ENCODE results near the gene NOC2L. TPM values are rescaled to one million over a fixed set of nuclear protein-coding genes. Genes with fewer than 3 reads are reported as not detected.
A peak's percentile ranks its signal among the peaks of the same experiment; 100 is the strongest.
"Not testable (repeated sequence)": the region's sequence is repeated elsewhere in the genome, so short reads cannot be mapped to it uniquely, and the experiment has no call there.

Gene NOC2L
- polyA plus RNA-seq, 1 donor from 2014 or later, result 64.9 TPM

DNA sequence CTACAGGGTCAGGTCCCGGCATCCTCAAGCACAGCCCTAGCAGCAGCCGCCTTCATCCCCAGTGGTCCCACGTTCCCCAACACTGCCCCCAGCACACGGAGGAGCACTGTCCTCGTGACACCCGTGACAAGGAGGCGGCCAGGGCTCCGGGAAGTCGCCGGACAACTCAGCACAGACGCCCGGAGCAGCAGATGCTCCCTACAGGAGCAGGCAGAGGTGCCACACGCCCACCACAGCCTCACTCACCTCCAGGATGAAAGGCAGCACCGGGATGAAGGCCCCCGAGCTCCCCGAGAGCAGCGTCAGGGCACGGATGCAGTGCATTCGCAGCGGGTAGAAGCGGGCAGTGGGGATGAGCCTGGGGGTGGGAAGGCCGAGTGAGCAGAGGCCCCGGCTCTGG lies 8.2 kb downstream of the NOC2L start:
- no peaks in the 10 kb centered on the region for H3K27me3 Mint-ChIP-seq
- no peaks in the 10 kb centered on the region for H3K4me1 Mint-ChIP-seq
- H3K9me3 Mint-ChIP-seq, result no peaks in the 10 kb centered on the region
- H3K4me3 Mint-ChIP-seq, result no peak overlapping the region
- H3K27ac Mint-ChIP-seq, result no peak overlapping the region
- H3K36me3 Mint-ChIP-seq, result peaks cover 15% of the 10 kb centered on the region

GRCh38 chr1:950268-950667 lies 8.8 kb downstream of the NOC2L start:
- H3K4me3 Mint-ChIP-seq, result no peak overlapping the region
- no peak overlapping the region for H3K27ac Mint-ChIP-seq
- no peaks in the 10 kb centered on the region for H3K27me3 Mint-ChIP-seq
- H3K36me3 Mint-ChIP-seq, result peaks cover 17% of the 10 kb centered on the region
- no peaks in the 10 kb centered on the region for H3K9me3 Mint-ChIP-seq
- no peaks in the 10 kb centered on the region for H3K4me1 Mint-ChIP-seq

GRCh38 chr1:947958-948357 lies 11.1 kb downstream of the NOC2L start:
- Mint-ChIP-seq H3K36me3 (peaks cover 12% of the 10 kb centered on the region), H3K27me3 (no peaks in the 10 kb centered on the region), H3K9me3 (no peaks in the 10 kb centered on the region), H3K27ac (no peak overlapping the region), H3K4me3 (no peak overlapping the region), H3K4me1 (no peaks in the 10 kb centered on the region)

DNA sequence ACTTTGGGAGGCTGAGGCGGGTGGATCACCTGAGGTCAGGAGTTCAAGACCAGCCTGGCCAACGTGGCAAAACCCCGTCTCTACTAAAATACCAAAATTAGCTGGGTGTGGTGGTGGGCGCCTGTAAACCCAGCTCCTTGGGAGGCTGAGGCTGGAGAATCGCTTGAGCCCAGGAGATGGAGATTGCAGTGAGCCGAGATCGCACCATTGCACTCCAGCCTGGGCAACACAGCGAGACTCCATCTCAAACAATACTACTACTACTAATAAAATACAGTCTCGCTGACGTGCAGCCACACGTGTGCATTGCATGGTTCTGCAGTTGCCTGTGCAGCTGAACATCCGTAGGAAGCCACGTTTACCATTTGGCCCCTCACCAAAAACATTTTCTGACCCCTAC lies 12.2 kb downstream of the NOC2L start:
- H3K36me3 Mint-ChIP-seq, result peaks cover 12% of the 10 kb centered on the region

DNA sequence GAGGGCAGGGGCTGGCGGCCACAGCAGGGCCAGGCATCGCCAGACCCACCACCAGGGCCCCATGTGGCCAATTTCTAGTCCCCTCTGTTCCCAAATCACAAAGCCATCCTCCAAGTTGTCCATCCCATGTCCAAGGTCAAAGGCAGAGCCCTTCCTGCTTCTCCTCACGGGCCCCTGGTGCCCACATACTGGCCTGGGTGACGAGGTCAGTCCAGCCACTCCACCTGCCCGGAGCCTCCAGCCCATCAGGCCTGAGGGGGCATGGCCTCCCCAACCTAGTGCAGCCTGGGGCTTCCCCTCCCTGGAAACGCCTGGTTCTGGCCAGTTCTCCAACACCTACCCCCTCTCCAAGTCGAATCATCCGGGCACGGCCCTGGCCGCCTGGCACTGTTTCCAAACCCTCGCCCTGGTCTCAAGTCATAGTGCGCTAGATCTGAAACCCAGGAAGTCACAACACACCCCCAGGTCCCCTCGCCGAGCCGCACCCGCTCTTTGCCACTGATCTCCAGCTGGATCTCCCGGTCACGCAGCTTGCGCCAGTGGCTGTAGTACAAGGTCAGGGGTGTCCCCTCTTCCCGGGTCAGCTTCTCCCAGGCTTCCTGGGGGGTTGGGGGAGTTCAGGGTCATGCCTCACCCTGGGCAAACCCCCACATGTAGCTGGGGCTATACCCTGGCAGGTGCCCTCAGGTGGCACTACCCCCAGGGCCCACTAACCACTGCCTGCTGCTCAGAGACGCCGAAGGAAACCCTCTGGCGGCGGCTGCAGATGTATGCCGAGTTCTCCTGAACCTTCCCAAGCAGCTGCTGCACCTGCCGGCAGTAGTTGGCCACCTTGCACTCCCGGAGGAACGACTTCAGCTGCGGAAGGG lies 13.1 kb downstream of the NOC2L start:
- H3K4me1 Mint-ChIP-seq, result peaks cover 0 to 2% (median 0%) of the 10 kb centered on the region in 3 donors
- H3K27ac Mint-ChIP-seq, result no peak overlapping the region
- peaks cover 3% of the 10 kb centered on the region for H3K27me3 Mint-ChIP-seq
- H3K9me3 Mint-ChIP-seq, result no peaks in the 10 kb centered on the region
- no peak overlapping the region for H3K4me3 Mint-ChIP-seq
- H3K36me3 Mint-ChIP-seq, result peaks cover 9% of the 10 kb centered on the region

More for the DNA sequence above, 12.2 kb downstream of the NOC2L start:
- not testable (repeated sequence) for H3K4me3 Mint-ChIP-seq, H3K27me3 Mint-ChIP-seq, H3K4me1 Mint-ChIP-seq, H3K27ac Mint-ChIP-seq, H3K9me3 Mint-ChIP-seq

- peaks cover 0 to 6% (median 0%) of the 10 kb centered on the region in 3 donors for H3K4me1 Mint-ChIP-seq
Measured at GRCh38 chr1:944341-945325, 14.4 kb downstream of the NOC2L start.

GRCh38 chr1:943545-944340 lies 15.3 kb downstream of the NOC2L start:
- Mint-ChIP-seq H3K4me3 (no peak overlapping the region), H3K36me3 (peaks cover 9% of the 10 kb centered on the region), H3K4me1 (peaks cover 0 to 6% (median 0%) of the 10 kb centered on the region in 3 donors)

More at GRCh38 chr1:944341-945325, 14.4 kb downstream of the NOC2L start:
- Mint-ChIP-seq H3K36me3 (peaks cover 9% of the 10 kb centered on the region), H3K4me3 (peak overlapping the region in 1 of 4 donors; percentile 39), H3K9me3 (no peaks in the 10 kb centered on the region), H3K27me3 (peaks cover 8% of the 10 kb centered on the region), H3K27ac (no peak overlapping the region)

DNA sequence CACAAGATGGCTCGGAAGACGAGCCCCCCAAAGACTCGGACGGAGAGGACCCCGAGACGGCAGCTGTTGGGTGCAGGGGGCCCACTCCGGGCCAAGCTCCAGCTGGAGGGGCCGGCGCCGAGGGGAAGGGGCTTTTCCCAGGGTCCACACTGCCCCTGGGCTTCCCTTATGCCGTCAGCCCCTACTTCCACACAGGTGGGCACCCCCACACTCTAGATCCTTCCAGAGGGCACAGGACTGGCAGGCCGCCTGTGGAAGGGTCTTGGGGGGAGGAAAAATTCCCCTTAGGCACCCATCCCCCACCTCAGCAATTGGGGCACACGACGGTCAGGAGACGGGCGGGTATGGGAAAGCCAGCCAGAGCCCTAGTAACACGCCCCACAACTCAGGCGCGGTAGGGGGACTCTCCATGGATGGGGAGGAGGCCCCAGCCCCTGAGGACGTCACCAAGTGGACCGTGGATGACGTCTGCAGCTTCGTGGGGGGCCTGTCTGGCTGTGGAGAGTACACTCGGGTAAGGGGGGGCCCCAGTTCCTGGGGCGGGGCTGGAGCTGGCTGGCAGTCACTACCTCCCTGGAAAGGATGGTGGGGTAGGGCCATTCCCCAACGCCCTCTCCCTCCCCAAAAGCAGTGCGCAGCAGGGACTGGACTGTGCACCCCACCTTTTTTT lies 16.1 kb downstream of the NOC2L start:
- Mint-ChIP-seq H3K4me3 (peak overlapping the region in 3 of 4 donors; percentile 25 to 68 (median 47)), H3K9me3 (no peaks in the 10 kb centered on the region), H3K27ac (no peak overlapping the region), H3K36me3 (peaks cover 9% of the 10 kb centered on the region), H3K4me1 (peaks cover 0 to 6% (median 0%) of the 10 kb centered on the region in 3 donors), H3K27me3 (peaks cover 15% of the 10 kb centered on the region)

More at GRCh38 chr1:943545-944340, 15.3 kb downstream of the NOC2L start:
- H3K27me3 Mint-ChIP-seq, result peaks cover 11% of the 10 kb centered on the region
- H3K9me3 Mint-ChIP-seq, result no peaks in the 10 kb centered on the region
- H3K27ac Mint-ChIP-seq, result no peak overlapping the region

- no peak overlapping the region for H3K4me3 Mint-ChIP-seq
- peaks cover 0 to 6% (median 0%) of the 10 kb centered on the region in 3 donors for H3K4me1 Mint-ChIP-seq
- H3K27ac Mint-ChIP-seq, result no peak overlapping the region
- peaks cover 15% of the 10 kb centered on the region for H3K27me3 Mint-ChIP-seq
- H3K36me3 Mint-ChIP-seq, result peaks cover 9% of the 10 kb centered on the region
- H3K9me3 Mint-ChIP-seq, result no peaks in the 10 kb centered on the region
Measured at GRCh38 chr1:942411-942821, 16.6 kb downstream of the NOC2L start.

DNA sequence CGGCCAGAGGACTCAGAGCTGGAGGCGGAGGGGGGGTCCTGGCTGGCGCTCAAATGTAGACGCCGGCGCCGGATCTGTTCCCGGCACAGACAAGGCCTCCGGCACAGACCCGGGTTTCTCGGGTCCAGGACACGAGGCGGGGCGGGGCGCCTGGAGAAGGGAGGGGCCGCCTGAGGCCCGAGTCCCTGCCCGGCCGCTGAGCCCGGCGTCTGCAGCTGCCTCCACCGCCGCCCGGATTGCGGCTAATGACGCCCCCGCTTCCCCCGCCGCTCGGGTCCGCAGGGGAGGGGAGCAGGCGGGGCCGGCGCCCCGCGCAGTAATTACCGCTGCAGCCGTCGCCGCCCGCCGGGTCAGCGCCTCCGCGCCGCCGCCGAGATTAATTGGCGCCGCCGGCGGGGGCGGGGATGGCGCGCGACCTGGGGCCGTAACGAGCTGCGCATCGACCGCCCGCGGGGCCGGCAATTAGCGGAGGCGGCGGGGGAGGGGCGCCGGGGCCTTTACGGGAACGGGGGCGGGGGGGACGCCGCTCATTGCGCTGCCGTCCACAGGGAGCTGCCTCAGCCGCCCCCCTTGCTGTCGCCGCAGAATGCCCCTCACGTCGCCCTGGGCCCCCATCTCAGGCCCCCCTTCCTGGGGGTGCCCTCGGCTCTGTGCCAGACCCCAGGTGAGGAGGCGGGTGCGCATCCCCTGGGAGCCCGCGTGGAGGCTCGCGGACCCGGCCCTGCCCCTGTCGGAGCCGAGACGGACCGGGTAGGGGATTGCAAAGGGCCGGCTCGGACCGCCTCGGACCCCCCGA lies 17.3 kb downstream of the NOC2L start:
- H3K27ac Mint-ChIP-seq, result peak overlapping the region in 1 of 3 donors; percentile 73
- peaks cover 15% of the 10 kb centered on the region for H3K27me3 Mint-ChIP-seq
- no peaks in the 10 kb centered on the region for H3K9me3 Mint-ChIP-seq
- H3K4me3 Mint-ChIP-seq, result peak overlapping the region; percentile 78 to 94 (median 84)
- peaks cover 7% of the 10 kb centered on the region for H3K36me3 Mint-ChIP-seq
- H3K4me1 Mint-ChIP-seq, result peaks cover 0 to 6% (median 0%) of the 10 kb centered on the region in 3 donors

DNA sequence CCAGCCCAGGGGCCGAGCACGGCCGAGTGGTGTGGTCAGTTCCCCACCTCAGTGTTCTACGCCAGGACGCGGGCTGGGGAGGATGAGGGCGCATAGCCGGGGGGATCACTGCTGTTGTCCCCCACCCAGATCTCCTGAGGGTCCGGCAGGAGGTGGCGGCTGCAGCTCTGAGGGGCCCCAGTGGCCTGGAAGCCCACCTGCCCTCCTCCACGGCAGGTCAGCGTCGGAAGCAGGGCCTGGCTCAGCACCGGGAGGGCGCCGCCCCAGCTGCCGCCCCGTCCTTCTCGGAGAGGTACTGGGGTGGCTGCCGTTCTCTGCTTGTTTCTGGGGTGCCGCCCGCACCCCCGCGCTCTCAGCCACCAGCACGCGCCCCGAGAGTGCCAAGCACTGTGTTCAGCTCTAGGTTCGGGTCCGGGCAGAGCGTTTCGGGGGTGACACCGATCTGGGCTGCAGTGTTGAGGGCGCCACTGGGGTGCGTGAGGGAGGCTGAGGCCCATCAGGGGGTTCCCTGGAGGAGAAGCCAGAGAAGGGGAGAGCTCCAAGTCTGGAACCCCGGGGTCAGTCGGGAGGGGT lies 18.0 kb downstream of the NOC2L start:
- Mint-ChIP-seq H3K4me3 (peak overlapping the region; percentile 78 to 94 (median 84)), H3K4me1 (peaks cover 0 to 6% (median 0%) of the 10 kb centered on the region in 3 donors), H3K36me3 (peaks cover 7% of the 10 kb centered on the region), H3K9me3 (no peaks in the 10 kb centered on the region), H3K27me3 (peaks cover 15% of the 10 kb centered on the region), H3K27ac (peak overlapping the region in 2 of 3 donors; percentile 67 to 73)

GRCh38 chr1:940107-941014 lies 18.7 kb downstream of the NOC2L start:
- Mint-ChIP-seq H3K27ac (peak overlapping the region in 2 of 3 donors; percentile 67 to 73), H3K4me1 (peaks cover 0 to 6% (median 0%) of the 10 kb centered on the region in 3 donors), H3K27me3 (peaks cover 19% of the 10 kb centered on the region), H3K4me3 (peak overlapping the region; percentile 78 to 94 (median 84)), H3K9me3 (no peaks in the 10 kb centered on the region), H3K36me3 (peaks cover 1% of the 10 kb centered on the region)

All from IgD-negative memory B cell (primary cell).